Body of pancreas (tissue), 4 donors: ENCODE results near the gene YWHAG. TPM values are rescaled to one million over a fixed set of nuclear protein-coding genes. Genes with fewer than 3 reads are reported as not detected.
"Not testable (repeated sequence)": the region's sequence is repeated elsewhere in the genome, so short reads cannot be mapped to it uniquely, and the experiment has no call there.

ENCODE experiments used
- ATAC-seq: fragments of 150-250 bp; one replicate; pipeline ENCODE4 v1.9.1; 2016
- DNase-seq, 4 donors: peaks; one replicate each; pipeline ENCODE4 v3.0.0-alpha.2; 2019
- H3K27ac ChIP-seq, 4 donors: fragments of 200-600 bp; sonication (generic); 1 replicate in 3 of 4; 2 replicates in 1 of 4; pipeline versions ENCODE4 v1.5.1 to v1.6.1; 2016 to 2019; ENCODE audit warnings: mild to moderate bottlenecking in 1 of 4, mixed read lengths in 1 of 4, moderate library complexity in 1 of 4
- H3K27me3 ChIP-seq, 2 donors: fragments of 200-600 bp; sonication (generic); one replicate each; pipeline ENCODE4 v1.6.0; 2016; ENCODE audit warnings: mild to moderate bottlenecking in 1 of 2
- H3K36me3 ChIP-seq, 2 donors: fragments of 200-600 bp; sonication (generic); replicated peaks in 1 of 2; 2 replicates each; pipeline ENCODE4 v1.5.1; 2016; ENCODE audit warnings: low read depth in 2 of 2; ENCODE audit not compliant: insufficient read depth in 1 of 2
- H3K4me1 ChIP-seq: fragments of 200-600 bp; sonication (generic); one replicate; pipeline ENCODE4 v1.6.0; 2016
- H3K4me3 ChIP-seq, 2 donors: fragments of 200-600 bp; sonication (generic); 1 replicate in 1 of 2; 2 replicates in 1 of 2; pipeline ENCODE4 v1.5.1; 2016 to 2019
- H3K9me3 ChIP-seq, 3 donors: fragments of 200-600 bp; sonication (generic); 1 replicate in 2 of 3; 2 replicates in 1 of 3; pipeline ENCODE4 v1.5.1; 2016
- CTCF ChIP-seq, 7 experiments: fragments of 450-650 bp in 4 of 7; fragments of 200-600 bp in 3 of 7; sonication (generic) in 3 of 7; IDR thresholded peaks; one replicate each; pipeline ENCODE4 v1.5.1; 2016 to 2019; ENCODE audit warnings: antibody characterized with exemption in 7 of 7
- POLR2A ChIP-seq, 3 donors: fragments of 450-650 bp; IDR thresholded peaks; one replicate each; pipeline ENCODE4 v1.6.1; 2016; ENCODE audit warnings: antibody characterized with exemption in 3 of 3, mild to moderate bottlenecking in 2 of 3
- WGBS, 2 donors: methylation state at CpG; one replicate each; pipeline ENCODE4 v1.1.5; 2017; 5-methylcytosine and 5-hydroxymethylcytosine counted together
- intact Hi-C: fragments of 100-400 bp; cut with DNase I; formaldehyde crosslinking; loops from one replicate; pipeline ENCODE4 v1.15.1; 2023
- total RNA-seq, 2 donors: library from RNA; depleted of rRNA; stranded (reverse); fragments of >200 nt; gene quantifications; one replicate each; pipeline ENCODE4 v1.1.0, GENCODE V29; 2016

The YWHAG gene
- total RNA-seq, 2 donors from 2014 or later, result 24.1 to 60.0 TPM

GRCh38 chr7:76338298-76339084 is 20.3 kb downstream of the YWHAG start:
- no peak for TF ChIP-seq POLR2A (IDR thresholded peaks at IDR 0.05)
- no peak for TF ChIP-seq CTCF (IDR thresholded peaks at IDR 0.05)
- ATAC-seq, result no peak
- Histone ChIP-seq H3K27ac (no peak overlapping the region), H3K4me1 (peaks cover 54% of the 10 kb centered on the region), H3K9me3 (no peaks in the 10 kb centered on the region), H3K4me3 (no peak overlapping the region), H3K27me3 (no peaks in the 10 kb centered on the region), H3K36me3 (no peaks in the 10 kb centered on the region)
- WGBS, 2 donors, result 29 to 39% methylated on average over 9 of the region's 9 CpGs
- DNase-seq, result no peak
- intact Hi-C loops, result no loop called here

GRCh38 chr7:76337147-76337546 is 21.6 kb downstream of the YWHAG start:
- Histone ChIP-seq H3K9me3 (no peaks in the 10 kb centered on the region), H3K4me3 (no peak overlapping the region), H3K27ac (no peak overlapping the region), H3K4me1 (peaks cover 67% of the 10 kb centered on the region), H3K36me3 (no peaks in the 10 kb centered on the region), H3K27me3 (no peaks in the 10 kb centered on the region)
- no peak for DNase-seq
- 77 to 78% methylated on average over 6 of the region's 6 CpGs for WGBS, 2 donors
- intact Hi-C loops, result no loop called here
- no peak for TF ChIP-seq CTCF (IDR thresholded peaks at IDR 0.05)
- no peak for TF ChIP-seq POLR2A (IDR thresholded peaks at IDR 0.05)
- ATAC-seq, result no peak

GRCh38 chr7:76336094-76336493 is 22.7 kb downstream of the YWHAG start:
- peaks cover 78% of the 10 kb centered on the region for H3K4me1 ChIP-seq
- DNase-seq, result no peak
- H3K9me3 ChIP-seq, result no peaks in the 10 kb centered on the region
- intact Hi-C loops, result no loop called here
- ATAC-seq, result no peak
- no peak for TF ChIP-seq CTCF (IDR thresholded peaks at IDR 0.05)
- TF ChIP-seq POLR2A (IDR thresholded peaks at IDR 0.05), result no peak
- H3K36me3 ChIP-seq, result no peaks in the 10 kb centered on the region
- no peak overlapping the region for H3K4me3 ChIP-seq
- H3K27me3 ChIP-seq, result no peaks in the 10 kb centered on the region
- H3K27ac ChIP-seq, result no peak overlapping the region

- H3K27me3 ChIP-seq, intact Hi-C loops, H3K4me3 ChIP-seq, H3K36me3 ChIP-seq, DNase-seq, H3K9me3 ChIP-seq, H3K27ac ChIP-seq, ATAC-seq: not testable (repeated sequence)
- peaks cover 72% of the 10 kb centered on the region for H3K4me1 ChIP-seq
- 94% methylated on average over 2 of the region's 2 CpGs for WGBS, 2 donors
Measured at GRCh38 chr7:76335417-76335816, 23.4 kb downstream of the YWHAG start.

GRCh38 chr7:76334320-76334967 is 24.3 kb downstream of the YWHAG start:
- no peak for TF ChIP-seq POLR2A (IDR thresholded peaks at IDR 0.05)
- no peak for TF ChIP-seq CTCF (IDR thresholded peaks at IDR 0.05)
- H3K4me3 ChIP-seq, result no peak overlapping the region
- intact Hi-C loops, result no loop called here
- no peaks in the 10 kb centered on the region for H3K9me3 ChIP-seq
- ATAC-seq, result no peak
- WGBS, 2 donors, result 80% methylated on average over 6 of the region's 6 CpGs
- H3K36me3 ChIP-seq, result peaks cover 0 to 6% of the 10 kb centered on the region in 2 donors
- no peaks in the 10 kb centered on the region for H3K27me3 ChIP-seq
- DNase-seq, result no peak
- peak overlapping the region in 3 of 4 donors; percentile 24 to 69 (median 46) for H3K27ac ChIP-seq
- peaks cover 72% of the 10 kb centered on the region for H3K4me1 ChIP-seq
